Panc1 (cell line): ENCODE measurements around the gene RALGAPB. TPM values are rescaled to one million over a fixed set of nuclear protein-coding genes. Genes with fewer than 3 reads are reported as not detected.

Experiments used
- ATAC-seq: fragments of 200-7000 bp; cut with Tn5 transposase; 2 replicates; pipeline ENCODE4 v1.9.1; 2020; ENCODE audit warnings: mild to moderate bottlenecking, moderate library complexity
- BruUV-seq: library from RNA; stranded (reverse); fragments of 400-500 nt; replicated peaks from 2 replicates; lab custom pipeline; 2021; lab: Mats Ljungman, UMichigan
- CTCF ChIA-PET: fragments of 300-600 bp; sonication (Branson Sonifier 250); formaldehyde crosslinking; loops from one replicate; lab custom pipeline; 2022; ENCODE audit warnings: antibody characterized with exemption; lab: Charles Lee
- POLR2A ChIA-PET: fragments of 300-600 bp; sonication (Branson Sonifier 250); formaldehyde crosslinking; loops from one replicate; lab custom pipeline; 2022; ENCODE audit warnings: antibody characterized with exemption; lab: Charles Lee
- DNase-seq: peaks from one replicate; pipeline ENCODE4 v3.0.0-alpha.2; 2010; ENCODE audit warnings: low read depth, low spot score
- H3K27ac ChIP-seq: 2 replicates; pipeline ENCODE4 v1.5.1; 2011; ENCODE audit warnings: mild to moderate bottlenecking, low read length, inconsistent platforms
- H3K27me3 ChIP-seq: fragments of 200-500 bp; sonication (Bioruptor generic); 2 replicates; pipeline ENCODE4 v1.6.0; 2014; ENCODE audit warnings: low read length, inconsistent platforms; ENCODE audit not compliant: control insufficient read depth, insufficient read depth
- H3K36me3 ChIP-seq: fragments of 200-500 bp; sonication (Bioruptor generic); 2 replicates; pipeline ENCODE4 v1.5.1; 2014; ENCODE audit warnings: inconsistent platforms, mild to moderate bottlenecking, low read length, moderate library complexity; ENCODE audit not compliant: control insufficient read depth, insufficient read depth
- H3K4me1 ChIP-seq: 2 replicates; pipeline ENCODE4 v1.5.1; 2011; ENCODE audit warnings: inconsistent platforms, mild to moderate bottlenecking, low read length, moderate library complexity; ENCODE audit not compliant: control insufficient read depth, insufficient read depth
- H3K4me3 ChIP-seq, 2 experiments: 2 replicates each; pipeline ENCODE4 v1.5.1; 2011 to 2012; ENCODE audit warnings: low read depth in 2 of 2, low read length in 2 of 2, mild to moderate bottlenecking in 2 of 2, inconsistent platforms in 1 of 2, moderate library complexity in 1 of 2
- H3K9me3 ChIP-seq: fragments of 200-500 bp; sonication (Bioruptor generic); 2 replicates; pipeline ENCODE4 v1.5.1; 2014; ENCODE audit warnings: low read depth, mild to moderate bottlenecking, inconsistent platforms, low read length, moderate library complexity; ENCODE audit not compliant: control insufficient read depth, insufficient read depth
- POLR2AphosphoS5 ChIP-seq: IDR thresholded peaks from 2 replicates; pipeline ENCODE4 v1.6.1; 2012; ENCODE audit warnings: mild to moderate bottlenecking, low read depth, low read length, moderate library complexity
- SIN3A ChIP-seq: IDR thresholded peaks from 2 replicates; pipeline ENCODE4 v1.6.1; 2012; ENCODE audit warnings: low read depth, mild to moderate bottlenecking, low read length, moderate library complexity, borderline replicate concordance; ENCODE audit not compliant: insufficient read depth
- TCF7L2 ChIP-seq: IDR thresholded peaks from 2 replicates; pipeline ENCODE4 v1.6.1; 2011; ENCODE audit warnings: mild to moderate bottlenecking, low read depth, low read length, inconsistent platforms
- in situ Hi-C: cut with HindIII; loops from 2 replicates; pipeline ENCODE4 v1.10.0; 2016; ENCODE audit warnings: low sequenced_read_pairs, low pct_unique_long_range_greater_than_20kb
- intact Hi-C: fragments of 100-400 bp; cut with micrococcal nuclease; formaldehyde crosslinking; loops from one replicate; pipeline ENCODE4 v1.10.0; 2022; ENCODE audit not compliant: unreplicated experiment
- total RNA-seq: library from RNA; stranded (reverse); gene quantifications from one replicate; pipeline ENCODE4 v1.2.1, GENCODE V29; 2021; ENCODE audit not compliant: unreplicated experiment
- TF ChIP-seq, protein P1 (sequence below): fragments of 450-650 bp; IDR thresholded peaks from 2 replicates; pipeline ENCODE4 v1.5.1; 2017; ENCODE audit warnings: mild to moderate bottlenecking
- TF ChIP-seq, protein P2 (sequence below), 2 experiments: IDR thresholded peaks; 2 replicates each; pipeline ENCODE4 v1.6.1; 2011 to 2012; ENCODE audit warnings: low read depth in 2 of 2, control low read depth in 1 of 2, low read length in 1 of 2, mild to moderate bottlenecking in 1 of 2, moderate library complexity in 1 of 2; ENCODE audit not compliant: insufficient read depth in 1 of 2

Gene RALGAPB
- total RNA-seq, 1 experiment from 2014 or later: 33.1 TPM

DNA sequence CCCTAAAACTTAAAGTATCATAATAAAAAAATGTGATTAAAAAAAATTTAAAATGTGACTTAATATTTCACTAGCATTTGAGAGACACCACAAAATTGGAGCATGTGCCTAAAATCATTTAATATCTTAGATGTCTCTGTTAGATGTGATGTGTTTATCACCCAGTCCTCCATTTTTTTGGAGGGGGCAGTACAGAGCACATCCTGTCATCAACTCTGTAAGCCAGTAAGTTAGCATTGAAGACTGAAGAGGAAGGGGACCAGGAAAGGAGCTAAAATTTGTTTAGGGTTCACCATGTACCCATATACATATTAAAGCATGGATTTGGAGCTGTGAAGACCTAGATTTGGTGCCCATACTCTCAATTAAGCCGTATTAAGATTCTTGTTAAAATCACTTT lies 77.6 kb downstream of the RALGAPB start:
- Histone ChIP-seq H3K36me3 (peaks cover 35% of the 10 kb centered on the region), H3K27ac (no peak overlapping the region), H3K9me3 (no peaks in the 10 kb centered on the region), H3K4me1 (no peaks in the 10 kb centered on the region), H3K4me3 (no peak overlapping the region), H3K27me3 (no peaks in the 10 kb centered on the region)
- POLR2A ChIA-PET: no interaction called here
- intact Hi-C loops: no loop called here
- DNase-seq (no peak), ATAC-seq (no peak)
- in situ Hi-C loops: no loop called here
- CTCF ChIA-PET: no interaction called here
- BruUV-seq: TSS peak; percentile 45
- no peak for TF ChIP-seq POLR2AphosphoS5
- no peak for TF ChIP-seq TCF7L2
- TF ChIP-seq, protein P1, sequence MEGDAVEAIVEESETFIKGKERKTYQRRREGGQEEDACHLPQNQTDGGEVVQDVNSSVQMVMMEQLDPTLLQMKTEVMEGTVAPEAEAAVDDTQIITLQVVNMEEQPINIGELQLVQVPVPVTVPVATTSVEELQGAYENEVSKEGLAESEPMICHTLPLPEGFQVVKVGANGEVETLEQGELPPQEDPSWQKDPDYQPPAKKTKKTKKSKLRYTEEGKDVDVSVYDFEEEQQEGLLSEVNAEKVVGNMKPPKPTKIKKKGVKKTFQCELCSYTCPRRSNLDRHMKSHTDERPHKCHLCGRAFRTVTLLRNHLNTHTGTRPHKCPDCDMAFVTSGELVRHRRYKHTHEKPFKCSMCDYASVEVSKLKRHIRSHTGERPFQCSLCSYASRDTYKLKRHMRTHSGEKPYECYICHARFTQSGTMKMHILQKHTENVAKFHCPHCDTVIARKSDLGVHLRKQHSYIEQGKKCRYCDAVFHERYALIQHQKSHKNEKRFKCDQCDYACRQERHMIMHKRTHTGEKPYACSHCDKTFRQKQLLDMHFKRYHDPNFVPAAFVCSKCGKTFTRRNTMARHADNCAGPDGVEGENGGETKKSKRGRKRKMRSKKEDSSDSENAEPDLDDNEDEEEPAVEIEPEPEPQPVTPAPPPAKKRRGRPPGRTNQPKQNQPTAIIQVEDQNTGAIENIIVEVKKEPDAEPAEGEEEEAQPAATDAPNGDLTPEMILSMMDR: peak; percentile 16; the same call in 1 of the 2 replicates
- no peak for TF ChIP-seq SIN3A
- TF ChIP-seq, protein P2, sequence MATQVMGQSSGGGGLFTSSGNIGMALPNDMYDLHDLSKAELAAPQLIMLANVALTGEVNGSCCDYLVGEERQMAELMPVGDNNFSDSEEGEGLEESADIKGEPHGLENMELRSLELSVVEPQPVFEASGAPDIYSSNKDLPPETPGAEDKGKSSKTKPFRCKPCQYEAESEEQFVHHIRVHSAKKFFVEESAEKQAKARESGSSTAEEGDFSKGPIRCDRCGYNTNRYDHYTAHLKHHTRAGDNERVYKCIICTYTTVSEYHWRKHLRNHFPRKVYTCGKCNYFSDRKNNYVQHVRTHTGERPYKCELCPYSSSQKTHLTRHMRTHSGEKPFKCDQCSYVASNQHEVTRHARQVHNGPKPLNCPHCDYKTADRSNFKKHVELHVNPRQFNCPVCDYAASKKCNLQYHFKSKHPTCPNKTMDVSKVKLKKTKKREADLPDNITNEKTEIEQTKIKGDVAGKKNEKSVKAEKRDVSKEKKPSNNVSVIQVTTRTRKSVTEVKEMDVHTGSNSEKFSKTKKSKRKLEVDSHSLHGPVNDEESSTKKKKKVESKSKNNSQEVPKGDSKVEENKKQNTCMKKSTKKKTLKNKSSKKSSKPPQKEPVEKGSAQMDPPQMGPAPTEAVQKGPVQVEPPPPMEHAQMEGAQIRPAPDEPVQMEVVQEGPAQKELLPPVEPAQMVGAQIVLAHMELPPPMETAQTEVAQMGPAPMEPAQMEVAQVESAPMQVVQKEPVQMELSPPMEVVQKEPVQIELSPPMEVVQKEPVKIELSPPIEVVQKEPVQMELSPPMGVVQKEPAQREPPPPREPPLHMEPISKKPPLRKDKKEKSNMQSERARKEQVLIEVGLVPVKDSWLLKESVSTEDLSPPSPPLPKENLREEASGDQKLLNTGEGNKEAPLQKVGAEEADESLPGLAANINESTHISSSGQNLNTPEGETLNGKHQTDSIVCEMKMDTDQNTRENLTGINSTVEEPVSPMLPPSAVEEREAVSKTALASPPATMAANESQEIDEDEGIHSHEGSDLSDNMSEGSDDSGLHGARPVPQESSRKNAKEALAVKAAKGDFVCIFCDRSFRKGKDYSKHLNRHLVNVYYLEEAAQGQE (IDR thresholded peaks at IDR 0.05; ENCODE audit: insufficient read depth in 1 of 2, low read depth in 2 of 2, low read length in 1 of 2): no peak

DNA sequence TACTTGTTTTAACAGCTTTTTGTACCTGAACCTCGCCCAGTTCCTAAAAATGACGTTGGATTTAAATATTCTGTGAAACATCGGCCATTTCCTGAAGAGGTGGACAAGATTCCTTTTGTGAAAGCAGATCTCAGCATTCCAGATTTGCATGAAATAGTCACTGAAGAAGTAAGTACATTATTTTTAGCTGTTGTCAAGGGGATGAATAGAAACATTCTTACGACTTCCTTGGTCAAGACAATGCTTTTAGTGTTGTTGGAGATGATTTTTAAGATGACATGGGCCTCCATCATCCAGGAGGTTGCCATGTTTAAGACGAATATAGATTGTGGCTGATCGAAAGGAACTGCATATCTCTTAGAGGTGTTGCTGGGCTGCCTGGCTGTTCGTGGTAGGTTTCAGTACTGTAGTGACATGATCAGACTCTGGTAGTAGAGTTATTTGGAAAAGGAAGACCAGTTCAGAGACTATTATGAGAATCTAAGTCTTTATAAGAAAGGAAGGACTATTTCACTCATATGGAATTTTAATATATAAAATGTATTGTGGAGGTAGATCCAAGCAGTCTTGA lies 78.5 kb downstream of the RALGAPB start:
- Histone ChIP-seq H3K27ac (no peak overlapping the region), H3K4me1 (no peaks in the 10 kb centered on the region), H3K4me3 (no peak overlapping the region), H3K27me3 (no peaks in the 10 kb centered on the region), H3K36me3 (peaks cover 32% of the 10 kb centered on the region), H3K9me3 (no peaks in the 10 kb centered on the region)
- in situ Hi-C loops (no loop called here), intact Hi-C loops (no loop called here)
- BruUV-seq: no TSS peak
- ChIA-PET CTCF (no interaction called here), POLR2A (no interaction called here)
- no peak for TF ChIP-seq SIN3A
- TF ChIP-seq, protein P1: no peak
- no peak for TF ChIP-seq POLR2AphosphoS5
- TF ChIP-seq, protein P2 (IDR thresholded peaks at IDR 0.05; ENCODE audit: insufficient read depth in 1 of 2, low read depth in 2 of 2, low read length in 1 of 2): no peak
- TF ChIP-seq TCF7L2: no peak
- DNase-seq (no peak), ATAC-seq (no peak)
